Pons (tissue), 1 donor: ENCODE results near the gene CDKAL1.

Source experiments
- DNase-seq: peaks from one replicate; pipeline ENCODE4 v3.0.0-alpha.2; 2016; ENCODE audit warnings: low spot score

Gene CDKAL1

GRCh38 chr6:20877008-20877937 lies 343.0 kb downstream of the CDKAL1 start:
- no peak for DNase-seq

- DNase-seq = no peak
Observed at GRCh38 chr6:20879121-20879520, 344.9 kb downstream of the CDKAL1 start.

- no peak for DNase-seq
Observed at GRCh38 chr6:20879526-20879925, 345.3 kb downstream of the CDKAL1 start.

GRCh38 chr6:20881365-20881764 lies 347.1 kb downstream of the CDKAL1 start:
- no peak for DNase-seq

- DNase-seq = no peak
Observed at GRCh38 chr6:20882014-20882413, 347.8 kb downstream of the CDKAL1 start.

GRCh38 chr6:20885076-20885475 lies 350.8 kb downstream of the CDKAL1 start:
- no peak for DNase-seq

GRCh38 chr6:20891161-20891560 lies 356.9 kb downstream of the CDKAL1 start:
- DNase-seq = no peak

GRCh38 chr6:20892365-20892764 lies 358.1 kb downstream of the CDKAL1 start:
- no peak for DNase-seq

GRCh38 chr6:20893412-20893811 lies 359.2 kb downstream of the CDKAL1 start:
- DNase-seq = no peak

GRCh38 chr6:20900389-20901160 lies 366.3 kb downstream of the CDKAL1 start:
- DNase-seq = no peak

GRCh38 chr6:20905377-20905776 lies 371.1 kb downstream of the CDKAL1 start:
- no peak for DNase-seq

- DNase-seq = no peak
Observed at GRCh38 chr6:20906945-20907344, 372.7 kb downstream of the CDKAL1 start.

- DNase-seq = no peak
Observed at GRCh38 chr6:20907486-20908071, 373.3 kb downstream of the CDKAL1 start.

GRCh38 chr6:20909621-20910020 lies 375.4 kb downstream of the CDKAL1 start:
- no peak for DNase-seq

GRCh38 chr6:20911712-20912111 lies 377.5 kb downstream of the CDKAL1 start:
- no peak for DNase-seq

GRCh38 chr6:20915156-20915555 lies 380.9 kb downstream of the CDKAL1 start:
- DNase-seq = no peak

- no peak for DNase-seq
Observed at GRCh38 chr6:20915626-20916025, 381.4 kb downstream of the CDKAL1 start.

GRCh38 chr6:20916086-20916485 lies 381.8 kb downstream of the CDKAL1 start:
- DNase-seq = no peak

GRCh38 chr6:20918868-20919267 lies 384.6 kb downstream of the CDKAL1 start:
- no peak for DNase-seq

GRCh38 chr6:20919677-20920385 lies 385.6 kb downstream of the CDKAL1 start:
- DNase-seq = no peak

GRCh38 chr6:20921578-20921977 lies 387.3 kb downstream of the CDKAL1 start:
- DNase-seq = no peak

- no peak for DNase-seq
Observed at GRCh38 chr6:20922743-20923142, 388.5 kb downstream of the CDKAL1 start.
